NCI-H1694 treated with DMSO at 0.1 percent for 48 hours (cell line): Measurements from ENCODE around the gene SEC61A1.

Source experiments
- DNase-seq: peaks from one replicate; lab custom pipeline; 2025; lab: John Stamatoyannopoulos, UW

Gene SEC61A1

GRCh38 chr3:128051837-128052594 is at the start of gene SEC61A1:
Gene SEC61A1 (plus strand): TSS chr3:128052437. CDS start chr3:128052553, 116 bp downstream.
- DNase-seq: peak; percentile 74

GRCh38 chr3:128004661-128005060 is 47.6 kb upstream of the SEC61A1 start:
- no peak for DNase-seq

GRCh38 chr3:128006061-128007032 is 45.9 kb upstream of the SEC61A1 start:
- no peak for DNase-seq

DNA sequence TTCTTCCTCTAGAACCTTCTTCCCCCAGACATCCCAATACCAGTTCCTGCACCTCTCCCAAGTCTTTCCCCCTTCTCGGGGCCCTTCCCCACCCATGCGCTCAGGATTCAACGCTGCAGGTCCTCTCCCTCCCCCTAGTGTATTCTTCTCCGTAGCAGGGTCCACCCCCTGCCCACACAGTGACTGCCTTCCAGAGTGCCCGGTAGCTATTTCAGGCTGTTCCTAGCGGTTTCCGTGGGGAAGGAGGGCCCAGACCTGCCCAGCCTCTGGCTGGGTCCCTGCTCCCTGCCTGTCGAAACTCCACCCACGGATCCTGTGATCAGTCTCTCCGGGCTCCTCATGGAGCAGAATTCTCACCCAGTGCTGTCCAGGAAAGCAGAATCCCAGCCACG is 45.2 kb upstream of the SEC61A1 start:
- DNase-seq: no peak

- no peak for DNase-seq
Measured at GRCh38 chr3:128009952-128010846, 42.0 kb upstream of the SEC61A1 start.

- DNase-seq: no peak
Measured at GRCh38 chr3:128011140-128011539, 41.1 kb upstream of the SEC61A1 start.

DNA sequence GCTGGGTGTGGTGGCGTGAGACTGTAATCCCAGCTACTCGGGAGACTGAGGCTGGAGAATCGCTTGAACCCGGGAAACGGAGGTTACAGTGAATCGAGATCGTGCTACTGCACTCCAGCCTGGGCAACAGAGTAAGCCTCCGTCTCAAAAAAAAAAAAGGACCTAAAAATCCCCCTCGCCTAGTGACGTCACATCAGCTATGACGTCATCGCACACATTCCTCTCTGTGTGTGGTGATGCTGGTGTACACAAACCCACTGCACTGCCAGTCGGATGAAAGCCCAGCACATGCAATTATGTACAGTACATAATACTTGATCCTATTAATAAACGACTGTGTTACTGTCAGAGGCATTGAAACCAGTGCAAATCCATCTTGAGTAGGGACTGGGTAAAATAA is 40.2 kb upstream of the SEC61A1 start:
- DNase-seq: no peak

DNA sequence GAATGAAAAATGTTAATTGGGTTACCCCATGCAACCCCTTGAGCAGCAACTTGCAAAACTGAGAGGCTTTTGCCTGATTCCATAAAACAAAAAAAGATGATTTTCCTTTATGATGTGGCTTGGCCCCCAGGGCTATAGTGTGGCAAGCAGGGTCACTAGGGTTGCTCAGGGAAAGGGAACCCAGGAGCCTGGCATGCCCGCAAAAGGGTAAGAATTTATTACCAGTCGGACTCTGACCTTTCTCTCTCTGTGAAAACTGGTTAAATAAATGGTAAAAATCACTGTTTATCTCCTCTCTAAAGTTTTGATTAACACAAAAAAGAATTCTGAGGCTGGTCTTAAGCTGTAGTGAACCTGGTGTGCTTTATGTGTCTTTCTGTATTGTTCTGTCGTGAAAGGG is 37.7 kb upstream of the SEC61A1 start:
- no peak for DNase-seq

DNA sequence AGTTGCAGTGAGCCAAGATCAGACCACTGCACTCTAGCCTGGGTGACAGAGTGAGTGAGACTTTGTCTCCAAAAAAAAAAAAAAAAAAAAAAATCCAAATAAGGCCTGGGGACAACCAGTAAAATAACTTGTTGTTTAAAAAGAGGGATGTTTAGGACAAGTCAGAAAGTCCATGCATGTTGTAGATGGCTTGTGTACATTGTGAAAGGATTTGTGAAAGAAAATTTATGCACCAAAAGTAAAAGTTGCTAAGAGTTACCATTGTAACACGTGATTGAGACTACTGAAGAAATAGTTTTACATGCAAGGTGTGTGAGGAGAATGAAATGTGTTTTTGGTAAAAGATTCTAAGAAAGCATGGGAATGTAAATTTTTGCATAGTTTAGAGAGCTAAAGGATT is 35.7 kb upstream of the SEC61A1 start:
- DNase-seq: no peak

DNA sequence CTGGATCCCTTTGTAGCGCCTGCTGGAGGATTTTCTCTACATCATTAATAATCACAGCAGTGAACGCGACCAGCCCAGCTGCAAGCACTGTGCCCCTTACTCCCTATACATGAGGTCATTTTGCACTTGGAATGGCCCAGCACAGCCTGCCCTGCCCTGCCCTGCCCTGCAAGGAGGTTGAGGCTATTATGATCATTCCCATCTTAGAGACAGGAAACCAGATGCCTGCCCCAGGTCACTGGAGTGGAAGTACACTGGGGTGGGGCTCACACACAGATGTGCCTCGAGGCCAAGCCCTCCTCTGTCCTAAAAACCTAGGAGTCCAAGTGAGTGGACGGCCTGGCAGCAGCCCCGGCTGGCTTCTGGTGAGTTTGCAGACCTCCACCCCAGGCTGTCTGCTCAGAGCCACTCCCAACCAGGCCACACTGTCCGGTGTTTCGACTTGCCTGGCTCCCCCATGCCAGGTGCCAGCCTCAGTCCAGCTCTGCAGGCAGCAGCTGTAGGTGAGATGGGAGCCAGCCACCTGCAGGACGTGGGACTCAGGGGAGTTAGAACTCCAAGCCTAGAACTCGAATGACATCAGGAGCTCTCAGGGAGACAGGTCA is 30.4 kb upstream of the SEC61A1 start:
- no peak for DNase-seq

- no peak for DNase-seq
Measured at GRCh38 chr3:128033102-128033501, 19.1 kb upstream of the SEC61A1 start.

- no peak for DNase-seq
Measured at GRCh38 chr3:128036119-128036518, 16.1 kb upstream of the SEC61A1 start.

DNA sequence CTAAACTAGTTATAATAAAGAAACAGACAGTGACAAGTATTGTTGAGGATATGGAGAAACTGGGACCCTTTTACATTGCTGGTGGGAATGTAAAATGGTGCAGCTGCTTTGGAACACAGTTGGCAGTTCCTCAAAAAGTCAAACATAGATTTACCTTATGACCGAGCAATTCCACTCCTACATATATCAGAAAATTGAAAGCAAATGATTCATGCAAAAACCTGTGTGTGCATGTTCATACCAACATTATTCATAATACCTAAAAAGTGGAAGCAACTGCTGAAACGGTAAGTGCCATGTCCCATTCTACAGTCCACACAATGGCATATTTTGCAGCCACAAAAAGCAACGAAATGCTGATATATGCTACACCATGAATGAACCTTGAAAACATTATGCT is 12.2 kb upstream of the SEC61A1 start:
- DNase-seq: no peak

- no peak for DNase-seq
Measured at GRCh38 chr3:128040660-128041059, 11.6 kb upstream of the SEC61A1 start.

- peak; percentile 11 for DNase-seq
Measured at GRCh38 chr3:128041344-128041743, 10.9 kb upstream of the SEC61A1 start.

- DNase-seq: no peak
Measured at GRCh38 chr3:128050597-128050996, 1.6 kb upstream of the SEC61A1 start.

- DNase-seq: no peak
Measured at GRCh38 chr3:128051459-128051836, 789 bp upstream of the SEC61A1 start.

DNA sequence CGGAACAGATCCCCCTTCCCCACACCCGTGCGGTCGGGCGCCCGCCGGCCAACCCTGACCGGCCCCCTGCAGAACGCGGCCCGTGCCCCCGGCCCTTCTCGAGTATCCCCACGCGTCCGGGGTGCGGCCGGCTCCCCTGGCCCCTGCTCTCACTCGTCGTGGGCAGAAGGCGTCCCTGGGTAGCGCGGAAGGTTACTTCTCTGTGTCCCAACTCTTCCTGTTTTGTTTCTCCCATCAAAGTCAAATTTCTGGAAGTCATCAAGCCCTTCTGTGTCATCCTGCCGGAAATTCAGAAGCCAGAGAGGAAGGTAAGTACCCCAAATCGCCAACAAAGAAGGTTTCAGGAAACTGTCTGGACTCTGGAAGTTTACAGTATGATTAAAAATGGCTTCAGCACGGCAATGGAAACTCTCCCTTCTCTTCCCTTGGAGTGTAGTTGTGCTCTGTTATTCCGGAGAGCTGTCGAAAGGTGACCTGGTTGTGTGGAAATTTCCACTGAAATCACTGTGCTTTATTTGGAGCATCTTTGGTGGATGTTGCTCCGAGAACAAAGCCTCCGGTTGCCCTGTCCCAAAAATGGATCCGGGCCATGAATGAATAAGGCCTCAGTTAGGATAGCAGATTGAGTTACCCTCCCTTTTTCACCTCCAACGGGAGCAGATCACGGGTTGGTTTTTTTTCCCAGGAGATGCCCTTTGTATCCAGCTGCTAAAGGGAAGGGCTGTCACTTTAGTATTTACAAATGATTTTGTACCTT is 536 bp downstream of the SEC61A1 start:
- DNase-seq: no peak

DNA sequence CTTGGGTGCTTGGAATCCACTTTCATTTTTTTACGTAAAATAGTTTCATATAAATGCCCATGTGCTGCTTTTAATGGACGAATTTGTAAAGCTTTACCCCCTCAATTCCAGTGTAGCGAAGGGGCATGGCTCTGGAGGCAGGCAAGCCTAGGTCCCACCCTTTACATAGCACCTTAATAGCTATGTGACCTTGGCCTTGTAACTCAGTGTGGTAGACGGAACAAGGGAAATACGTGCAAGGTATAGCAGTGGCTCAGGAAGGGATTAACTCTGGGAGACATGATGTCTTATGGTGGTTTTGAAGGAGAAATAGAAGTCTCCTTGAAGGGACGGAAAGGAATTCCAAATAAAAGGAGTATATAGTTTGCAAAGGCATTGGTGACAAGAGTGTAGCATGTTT is 1.4 kb downstream of the SEC61A1 start:
- no peak for DNase-seq

DNA sequence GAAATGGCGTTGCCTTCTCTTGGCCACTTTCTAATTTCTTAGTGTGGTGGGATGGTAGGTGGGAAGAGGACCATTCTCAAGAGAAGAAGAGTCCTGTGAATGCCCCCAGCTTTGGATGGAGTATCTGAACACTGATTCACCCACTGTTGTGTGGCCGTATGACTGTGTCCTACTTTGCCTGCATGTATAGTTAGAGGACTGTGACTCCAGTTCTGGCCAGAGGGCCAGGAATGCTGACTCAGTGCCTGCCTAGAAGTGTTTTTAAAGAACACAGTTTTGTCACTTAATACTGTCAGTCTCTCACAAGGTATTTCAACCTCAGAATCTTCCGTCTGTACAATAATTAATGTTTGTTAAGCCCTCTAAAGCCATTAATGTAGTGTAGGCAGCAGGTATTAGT is 2.1 kb downstream of the SEC61A1 start:
- DNase-seq: no peak

- no peak for DNase-seq
Measured at GRCh38 chr3:128056258-128056657, 4.0 kb downstream of the SEC61A1 start.
